ENCODE results near the gene MAGED4B.
"Not testable (repeated sequence)": the region's sequence is repeated elsewhere in the genome, so short reads cannot be mapped to it uniquely, and the experiment has no call there.

Gene MAGED4B, protein sequence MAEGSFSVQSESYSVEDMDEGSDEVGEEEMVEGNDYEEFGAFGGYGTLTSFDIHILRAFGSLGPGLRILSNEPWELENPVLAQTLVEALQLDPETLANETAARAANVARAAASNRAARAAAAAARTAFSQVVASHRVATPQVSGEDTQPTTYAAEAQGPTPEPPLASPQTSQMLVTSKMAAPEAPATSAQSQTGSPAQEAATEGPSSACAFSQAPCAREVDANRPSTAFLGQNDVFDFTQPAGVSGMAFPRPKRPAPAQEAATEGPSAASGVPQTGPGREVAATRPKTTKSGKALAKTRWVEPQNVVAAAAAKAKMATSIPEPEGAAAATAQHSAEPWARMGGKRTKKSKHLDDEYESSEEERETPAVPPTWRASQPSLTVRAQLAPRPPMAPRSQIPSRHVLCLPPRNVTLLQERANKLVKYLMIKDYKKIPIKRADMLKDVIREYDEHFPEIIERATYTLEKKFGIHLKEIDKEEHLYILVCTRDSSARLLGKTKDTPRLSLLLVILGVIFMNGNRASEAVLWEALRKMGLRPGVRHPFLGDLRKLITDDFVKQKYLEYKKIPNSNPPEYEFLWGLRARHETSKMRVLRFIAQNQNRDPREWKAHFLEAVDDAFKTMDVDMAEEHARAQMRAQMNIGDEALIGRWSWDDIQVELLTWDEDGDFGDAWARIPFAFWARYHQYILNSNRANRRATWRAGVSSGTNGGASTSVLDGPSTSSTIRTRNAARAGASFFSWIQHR

DNA sequence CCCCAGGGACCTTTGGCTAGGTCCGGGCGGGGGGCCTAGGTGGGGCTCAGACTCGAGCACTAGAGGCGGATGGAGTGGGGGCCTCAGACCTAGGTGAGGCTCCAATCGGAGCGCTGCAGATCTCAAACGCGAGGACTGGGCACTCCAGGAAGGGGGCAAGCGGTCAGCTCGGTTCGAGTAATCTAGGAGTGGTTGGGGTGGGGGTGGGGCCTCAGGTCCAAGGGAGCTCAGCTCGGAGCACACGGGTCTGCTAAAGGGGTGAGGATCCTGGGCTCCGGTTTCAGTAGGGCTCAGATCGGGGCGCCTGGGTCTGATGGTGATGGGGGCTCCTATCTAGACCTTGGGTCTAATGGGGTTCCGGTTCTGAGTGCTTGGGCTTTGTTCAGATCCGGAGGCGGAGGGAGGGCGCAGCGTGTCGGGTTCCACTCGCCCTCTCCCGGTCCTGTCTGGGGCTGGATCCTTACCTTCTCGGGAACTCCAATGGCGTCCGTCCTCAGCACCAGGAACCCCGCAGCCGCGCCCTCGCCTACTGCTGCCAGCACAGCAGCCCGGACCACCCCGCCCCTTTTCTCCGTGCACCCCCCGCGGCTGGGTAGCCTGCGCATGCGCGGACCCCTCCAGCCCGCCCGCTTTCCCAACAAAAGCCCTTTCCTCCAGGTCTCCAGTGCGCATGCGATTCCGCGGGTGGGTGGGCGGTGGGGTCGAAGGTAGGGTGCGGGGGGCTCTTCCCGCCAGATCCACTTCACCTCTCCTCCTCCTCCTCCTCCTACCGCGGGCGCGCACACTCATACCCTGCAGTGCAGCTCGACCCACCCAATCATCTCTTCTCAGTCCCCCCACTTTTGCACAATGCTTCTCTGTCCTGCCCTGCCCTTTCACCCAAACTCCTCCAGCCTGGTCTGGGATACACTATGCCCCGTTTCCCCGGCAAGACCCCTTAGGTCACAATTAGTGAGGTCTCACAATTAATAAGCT is at the start of gene MAGED4B:
TSS of gene MAGED4B (minus strand) at position 518 of the 975 bp plus-strand sequence. CDS start 1,011 bp downstream, outside the sequence.
- DNase-seq = not testable (repeated sequence)

- DNase-seq = no peak
Measured at GRCh38 chrX:52118262-52118661, 49.3 kb upstream of the MAGED4B start.

DNA sequence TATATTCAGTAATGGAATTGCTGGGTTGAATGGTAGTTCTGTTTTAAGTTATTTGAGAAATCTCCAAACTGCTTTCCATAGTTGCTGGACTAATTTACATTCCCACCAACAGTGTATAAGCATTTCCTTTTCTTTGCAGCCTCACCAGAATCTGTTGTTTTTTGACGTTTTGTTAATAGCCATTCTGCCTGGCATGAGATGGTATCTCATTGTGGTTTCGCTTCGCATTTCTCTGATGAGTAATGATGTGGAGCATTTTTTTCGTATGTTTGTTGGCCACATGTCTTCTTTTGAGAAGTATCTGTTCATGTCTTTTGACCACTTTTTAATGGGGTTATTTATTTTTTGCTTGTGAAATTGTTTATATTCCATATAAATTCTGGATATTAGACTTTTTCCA is 13.6 kb upstream of the MAGED4B start:
- DNase-seq = no peak

GRCh38 chrX:52078131-52078530 is 9.1 kb upstream of the MAGED4B start:
- no peak for DNase-seq

GRCh38 chrX:52042288-52042687 is 26.7 kb downstream of the MAGED4B start:
- not testable (repeated sequence) for DNase-seq

DNA sequence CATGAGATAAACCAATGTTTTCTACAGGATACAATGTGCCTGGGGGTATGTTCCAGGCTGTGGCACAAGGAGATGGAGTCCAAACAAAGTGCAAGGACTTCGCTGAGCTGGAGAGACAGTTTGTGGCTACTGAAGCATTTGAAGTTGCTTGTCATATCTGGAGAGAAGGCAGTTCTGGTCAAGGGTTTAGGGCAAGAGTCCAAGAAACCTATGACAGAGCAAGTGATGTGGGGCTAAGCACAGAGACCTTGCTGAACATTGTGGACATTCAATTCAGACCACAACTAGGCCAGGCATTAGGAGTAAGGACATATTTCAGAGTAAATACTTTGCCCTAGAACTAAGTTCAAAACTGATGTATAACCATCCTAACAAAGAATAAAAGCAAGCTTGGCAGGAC is 34.8 kb downstream of the MAGED4B start:
- no peak for DNase-seq

- DNase-seq = no peak
Measured at GRCh38 chrX:52031371-52031770, 37.6 kb downstream of the MAGED4B start.

- DNase-seq = no peak
Measured at GRCh38 chrX:52015794-52016193, 53.2 kb downstream of the MAGED4B start.
